Dermis microvascular lymphatic vessel endothelial cell (primary cell): Measurements from ENCODE around the gene TNIK. TPM values are rescaled to one million over a fixed set of nuclear protein-coding genes. Genes with fewer than 3 reads are reported as not detected.
A peak's percentile ranks its signal among the peaks of the same experiment; 100 is the strongest.
"Not testable (repeated sequence)": the region's sequence is repeated elsewhere in the genome, so short reads cannot be mapped to it uniquely, and the experiment has no call there.

Experiments used
- DNase-seq, 2 donors: peaks; one replicate each; pipeline versions ENCODE4 v3.0.0 to v3.0.0-alpha.2; 2010; ENCODE audit warnings: low read depth in 2 of 2
- total RNA-seq: library from RNA; depleted of rRNA; stranded (reverse); fragments of >200 nt; gene quantifications from 2 replicates; pipeline ENCODE4 v1.2.1, GENCODE V29; 2014

The TNIK gene
- total RNA-seq, 1 donor from 2014 or later = 18.9 TPM

- DNase-seq = peak in 1 of 2 donors; percentile 83
Observed at GRCh38 chr3:171446801-171447578, 13.2 kb downstream of the TNIK start.

- no peak for DNase-seq
Observed at GRCh38 chr3:171446301-171446700, 13.9 kb downstream of the TNIK start.

GRCh38 chr3:171445620-171446204, 14.5 kb downstream of the TNIK start:
- DNase-seq = no peak

DNA sequence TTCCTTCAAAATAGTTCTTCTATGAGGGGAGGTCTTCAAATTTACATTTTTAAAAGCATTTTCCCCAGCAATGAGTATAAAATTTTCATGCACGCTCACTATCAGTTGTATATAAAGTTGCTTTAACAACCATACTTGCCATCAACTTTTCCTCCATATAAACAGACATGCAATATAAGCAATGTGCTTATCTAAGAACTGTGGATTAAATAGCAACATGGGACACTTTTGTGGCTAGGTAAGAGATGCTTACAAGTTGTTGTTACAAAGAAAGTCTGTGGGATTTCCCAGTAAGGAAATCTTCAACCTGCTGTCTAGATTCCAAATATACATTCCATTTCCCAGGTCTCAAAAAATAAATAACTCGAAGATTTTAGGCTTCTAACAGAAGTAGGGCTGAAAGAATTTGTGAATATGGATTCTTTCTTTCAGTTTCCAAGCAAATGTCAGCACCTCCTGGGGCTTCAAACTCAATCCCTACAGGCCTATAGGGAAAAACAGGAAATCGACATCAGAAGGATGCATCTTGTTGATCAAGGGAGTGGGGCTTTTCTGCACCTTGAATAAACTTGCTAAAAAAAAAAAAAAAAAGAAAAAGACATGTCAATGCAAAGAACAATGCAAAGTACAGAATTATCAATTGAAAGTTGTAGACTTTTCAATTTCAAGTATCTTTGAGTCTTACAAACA, 16.1 kb downstream of the TNIK start:
- DNase-seq = no peak

GRCh38 chr3:171443211-171443957, 16.8 kb downstream of the TNIK start:
- DNase-seq = peak in 1 of 2 donors; percentile 52

DNA sequence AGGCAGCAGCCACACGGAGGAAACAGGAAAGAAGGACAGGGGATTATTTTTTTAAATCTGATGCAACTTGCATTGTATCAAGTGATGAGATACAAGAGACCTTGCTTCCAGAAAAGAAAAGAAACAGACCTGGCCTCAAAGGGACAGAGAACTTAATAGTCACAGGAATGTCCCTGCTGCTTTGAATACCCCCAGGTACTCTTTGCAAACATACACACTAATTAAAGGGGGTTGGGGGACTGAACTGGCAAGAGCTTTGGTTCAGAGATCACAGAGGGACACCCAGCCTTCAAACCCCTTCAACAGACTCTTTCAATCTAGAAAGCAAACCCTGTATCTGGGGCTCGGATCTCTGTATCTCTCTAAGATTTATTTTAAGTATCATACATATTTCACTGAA, 18.0 kb downstream of the TNIK start:
- DNase-seq = peak in 1 of 2 donors; percentile 44

GRCh38 chr3:171441381-171441780, 18.8 kb downstream of the TNIK start:
- no peak for DNase-seq

GRCh38 chr3:171439996-171440395, 20.2 kb downstream of the TNIK start:
- DNase-seq = no peak

DNA sequence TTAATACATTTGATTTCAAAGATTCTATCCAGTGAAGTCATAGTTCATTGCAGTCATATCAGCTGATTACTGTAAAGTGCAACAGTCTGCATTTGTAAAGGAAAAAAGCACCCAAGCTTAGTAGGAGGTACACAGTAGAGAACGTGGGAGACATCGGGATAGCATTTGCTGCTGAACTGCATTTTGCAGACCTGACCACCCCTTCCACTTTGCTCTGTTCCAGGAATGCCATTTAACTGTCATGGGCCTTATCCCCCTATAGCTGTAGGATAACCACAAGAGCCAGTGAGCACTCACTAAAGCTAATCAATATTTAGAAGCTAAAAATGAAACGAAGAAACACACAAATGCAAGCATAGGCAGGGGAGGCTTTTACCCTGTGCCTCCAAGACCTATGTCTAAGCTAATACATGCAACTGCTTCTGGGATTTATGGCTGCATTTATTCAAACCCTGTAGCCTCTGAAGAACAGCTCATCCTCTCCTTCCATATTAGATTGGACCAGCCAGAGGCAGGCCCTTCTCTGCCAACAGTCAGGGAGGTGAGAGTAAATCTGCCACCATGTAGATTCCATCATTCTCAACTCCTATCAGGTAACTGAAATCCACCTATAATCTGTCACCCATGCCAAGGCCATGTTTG, 23.0 kb downstream of the TNIK start:
- DNase-seq = no peak

- DNase-seq = peak in 1 of 2 donors; percentile 46
Observed at GRCh38 chr3:171436380-171436779, 23.8 kb downstream of the TNIK start.

DNA sequence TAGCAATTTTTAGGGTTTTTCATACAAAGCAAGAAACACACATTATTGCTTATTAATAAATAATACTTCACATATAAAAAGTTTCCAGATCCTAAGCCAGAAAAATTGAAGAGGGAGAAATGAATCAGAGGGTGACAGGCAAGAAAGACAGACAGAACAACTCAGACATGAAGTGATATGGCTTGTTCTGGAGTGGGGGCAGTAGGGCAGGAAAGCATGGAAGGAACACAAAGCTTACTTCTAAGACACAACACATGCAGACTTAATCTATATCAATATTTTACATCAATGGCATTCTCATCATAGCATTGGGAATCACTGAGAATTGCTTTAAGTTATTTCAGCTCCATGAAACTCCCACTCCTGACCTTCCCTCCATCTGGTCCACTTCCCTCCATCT, 24.4 kb downstream of the TNIK start:
- DNase-seq = no peak

DNA sequence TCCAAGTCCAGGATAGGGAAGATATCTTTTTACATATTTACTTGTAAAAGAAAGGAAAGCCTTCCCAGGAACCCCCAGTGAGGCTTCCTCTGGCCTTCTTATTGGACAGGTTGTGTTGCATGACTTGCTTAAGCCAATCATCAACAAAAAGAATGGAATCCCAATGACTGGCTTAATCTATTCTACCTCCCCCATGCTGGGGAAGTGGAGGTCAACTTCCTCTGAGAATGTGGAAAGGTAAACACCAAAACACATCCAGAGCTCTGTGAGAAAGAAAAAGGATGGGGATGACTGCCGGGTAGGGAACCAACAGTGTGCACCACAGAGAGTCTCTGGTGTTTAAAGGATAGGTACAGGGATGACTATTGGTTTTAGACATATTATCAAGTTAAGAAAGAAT, 25.1 kb downstream of the TNIK start:
- DNase-seq = no peak

- no peak for DNase-seq
Observed at GRCh38 chr3:171432548-171432947, 27.7 kb downstream of the TNIK start.

GRCh38 chr3:171431550-171431949, 28.7 kb downstream of the TNIK start:
- no peak for DNase-seq

DNA sequence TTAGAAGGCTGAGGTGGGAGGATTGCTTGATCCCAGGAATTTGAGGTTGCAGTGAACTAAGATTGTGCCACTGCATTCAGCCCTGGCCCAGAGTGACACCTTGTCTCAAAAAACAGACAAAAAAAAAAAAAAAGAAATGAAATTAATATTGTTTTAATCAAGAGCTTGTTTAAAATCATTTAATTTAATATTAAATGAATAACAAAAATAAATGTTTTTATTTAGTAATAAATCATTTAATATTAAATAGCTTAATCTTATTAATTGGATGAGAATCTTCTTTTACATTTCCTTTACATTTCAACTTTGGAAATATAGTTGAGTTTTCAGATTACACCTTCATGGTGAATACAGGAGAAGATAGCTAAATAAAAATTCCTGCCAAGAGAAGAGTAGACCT, 29.7 kb downstream of the TNIK start:
- DNase-seq = no peak

DNA sequence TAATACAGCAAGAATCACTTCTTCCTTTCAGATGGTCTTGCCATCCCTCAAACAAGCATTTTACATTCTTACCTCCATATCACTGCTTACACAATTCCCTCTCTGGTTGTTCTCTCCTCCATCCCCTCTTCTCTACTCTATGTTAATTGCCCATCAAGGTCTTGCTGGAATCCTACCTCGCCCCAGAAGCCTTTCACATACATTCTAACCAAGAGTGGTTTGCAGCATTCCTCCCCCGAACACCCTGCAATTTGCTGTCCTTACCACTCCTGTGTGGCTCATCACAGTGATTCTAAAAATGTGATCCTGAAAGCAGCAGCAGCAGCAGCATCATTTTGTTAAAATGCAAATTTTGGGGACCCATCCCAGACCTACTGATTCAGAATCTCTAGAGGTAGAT, 30.6 kb downstream of the TNIK start:
- DNase-seq = no peak

- DNase-seq = no peak
Observed at GRCh38 chr3:171428892-171429291, 31.3 kb downstream of the TNIK start.

- DNase-seq = no peak
Observed at GRCh38 chr3:171428321-171428787, 31.9 kb downstream of the TNIK start.

DNA sequence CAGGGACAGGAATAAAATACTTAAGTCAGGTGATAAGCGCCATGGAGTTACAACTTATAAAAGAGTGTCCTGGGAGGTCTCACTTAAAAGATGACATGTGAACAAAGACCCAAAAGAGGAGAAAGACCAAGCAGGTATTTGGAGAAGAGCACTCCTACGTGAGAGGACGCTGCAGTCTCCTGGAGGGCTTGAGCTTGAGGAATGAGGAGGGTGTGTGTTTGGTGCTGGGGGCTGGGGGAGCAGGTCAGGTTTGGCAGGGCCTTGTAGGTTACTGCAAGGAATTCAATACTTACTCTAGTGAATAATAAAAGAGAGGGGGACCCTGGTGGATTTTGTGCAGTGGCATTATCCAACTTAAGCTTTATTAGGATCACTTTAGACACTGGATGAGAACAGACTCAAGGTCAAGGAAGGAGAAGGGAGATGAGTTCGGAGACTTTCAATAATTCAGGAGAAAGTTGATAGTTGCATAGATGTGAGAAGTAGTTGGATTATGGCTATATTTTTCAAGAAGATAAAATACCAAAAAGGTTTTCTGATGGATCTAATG, 32.4 kb downstream of the TNIK start:
- no peak for DNase-seq

DNA sequence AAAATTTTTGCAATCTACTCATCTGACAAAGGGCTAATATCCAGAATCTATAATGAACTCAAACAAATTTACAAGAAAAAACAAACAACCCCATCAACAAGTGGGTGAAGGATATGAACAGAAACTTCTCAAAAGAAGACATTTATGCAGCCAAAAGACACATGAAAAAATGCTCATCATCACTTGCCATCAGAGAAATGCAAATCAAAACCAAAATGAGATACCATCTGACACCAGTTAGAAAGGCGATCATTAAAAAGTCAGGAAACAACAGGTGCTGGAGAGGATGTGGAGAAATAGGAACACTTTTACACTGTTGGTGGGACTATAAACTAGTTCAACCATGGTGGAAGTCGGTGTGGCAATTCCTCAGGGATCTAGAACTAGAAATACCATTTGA, 36.1 kb downstream of the TNIK start:
- not testable (repeated sequence) for DNase-seq

GRCh38 chr3:171422855-171423254, 37.4 kb downstream of the TNIK start:
- DNase-seq = not testable (repeated sequence)
